ENCODE data around the gene NAGPA. TPM values are rescaled to one million over a fixed set of nuclear protein-coding genes. Genes with fewer than 3 reads are reported as not detected.

The NAGPA gene
- polyA plus RNA-seq, 1 of the 3 experiments (the other 2 are of a cell fraction), result 16.5 TPM

DNA sequence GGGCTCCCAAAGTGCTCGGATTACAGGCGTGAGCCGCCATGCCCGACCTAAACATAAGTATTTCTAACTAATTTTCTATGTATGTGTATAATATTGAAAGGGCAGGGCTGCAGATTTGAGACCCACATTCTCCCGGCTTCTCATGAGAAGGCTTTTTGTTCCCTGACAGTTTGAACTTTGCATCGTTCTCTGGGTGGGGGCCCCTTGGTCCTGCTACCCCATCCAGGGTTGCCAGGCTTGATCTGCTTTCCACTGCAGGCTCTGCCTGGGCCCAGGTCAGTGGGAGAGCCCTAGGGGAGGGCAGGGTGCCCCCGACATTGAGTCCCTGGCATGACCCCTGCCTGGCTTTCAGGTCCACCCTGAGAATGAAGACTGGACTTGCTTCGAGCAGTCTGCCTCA, 43.3 kb downstream of the NAGPA start:
- CTCF ChIA-PET, result no interaction called here
- Histone ChIP-seq H3K4me1 (ENCODE audit: control insufficient read depth in 1 of 2, insufficient read depth in 2 of 2, low read depth in 1 of 2, low read length in 1 of 2) (peaks cover 0 to 5% of the 10 kb centered on the region in 2 experiments; a peak in 1 of 4 replicates), H2AFZ (ENCODE audit: low read depth) (no peak overlapping the region), H3K9ac (no peak overlapping the region), H3K4me2 (no peak overlapping the region), H3K27ac (ENCODE audit: low read depth in 2 of 2, low read length in 1 of 2) (no peak overlapping the region), H3F3A (replicated peaks; ENCODE audit: insufficient read depth) (no peaks in the 10 kb centered on the region), H3K27me3 (ENCODE audit: insufficient read depth) (peaks cover 22% of the 10 kb centered on the region), H3K9me2 (no peaks in the 10 kb centered on the region), H3K4me3 (ENCODE audit: low read depth in 2 of 2, low read length in 1 of 2) (no peak overlapping the region), H3K9me3 (no peaks in the 10 kb centered on the region), H4K20me1 (ENCODE audit: insufficient read depth) (no peaks in the 10 kb centered on the region), H3K36me3 (replicated peaks in 1 of 2; ENCODE audit: control insufficient read depth in 1 of 2, insufficient read depth in 2 of 2, low read length in 1 of 2) (no peaks in the 10 kb centered on the region), H3K79me2 (ENCODE audit: insufficient read depth) (no peaks in the 10 kb centered on the region)
- no peak for DNase-seq
- 55% methylated on average over 7 of the region's 8 CpGs for WGBS (ENCODE audit: low lambda C conversion rate)
- POLR2A ChIA-PET, result no interaction called here
- TF ChIP-seq RCOR1 (IDR thresholded peaks at IDR 0.05; ENCODE audit: low read length) (no peak), ELF1 (IDR thresholded peaks at IDR 0.05) (no peak), FOSL2 (IDR thresholded peaks at IDR 0.05; ENCODE audit: borderline replicate concordance, low read depth) (no peak), SMC3 (IDR thresholded peaks at IDR 0.05; ENCODE audit: low read depth, low read length) (no peak), JUND (IDR thresholded peaks at IDR 0.05) (no peak), FOXM1 (IDR thresholded peaks at IDR 0.05; ENCODE audit: low read depth) (no peak), MXI1 (IDR thresholded peaks at IDR 0.05; ENCODE audit: low read depth, low read length) (no peak), GATA2 (CRISPR knock-in tag; IDR thresholded peaks at IDR 0.05) (no peak), RXRA (IDR thresholded peaks at IDR 0.05; ENCODE audit: borderline replicate concordance, low read depth) (no peak), TAF1 (IDR thresholded peaks at IDR 0.05; ENCODE audit: borderline replicate concordance, low read depth, low read length) (no peak), EP300 (IDR thresholded peaks at IDR 0.05; ENCODE audit: borderline replicate concordance in 1 of 2, low read depth in 1 of 2, low read length in 1 of 2) (no peak), TCF12 (IDR thresholded peaks at IDR 0.05) (no peak), NRF1 (IDR thresholded peaks at IDR 0.05; ENCODE audit: low read depth, low read length) (no peak), FOXJ3 (CRISPR knock-in tag; IDR thresholded peaks at IDR 0.05) (no peak), NFIC (IDR thresholded peaks at IDR 0.05; ENCODE audit: borderline replicate concordance) (no peak)
- TF ChIP-seq, protein P1, sequence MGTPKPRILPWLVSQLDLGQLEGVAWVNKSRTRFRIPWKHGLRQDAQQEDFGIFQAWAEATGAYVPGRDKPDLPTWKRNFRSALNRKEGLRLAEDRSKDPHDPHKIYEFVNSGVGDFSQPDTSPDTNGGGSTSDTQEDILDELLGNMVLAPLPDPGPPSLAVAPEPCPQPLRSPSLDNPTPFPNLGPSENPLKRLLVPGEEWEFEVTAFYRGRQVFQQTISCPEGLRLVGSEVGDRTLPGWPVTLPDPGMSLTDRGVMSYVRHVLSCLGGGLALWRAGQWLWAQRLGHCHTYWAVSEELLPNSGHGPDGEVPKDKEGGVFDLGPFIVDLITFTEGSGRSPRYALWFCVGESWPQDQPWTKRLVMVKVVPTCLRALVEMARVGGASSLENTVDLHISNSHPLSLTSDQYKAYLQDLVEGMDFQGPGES (IDR thresholded peaks at IDR 0.05; ENCODE audit: low read depth, low read length), result no peak
- TF ChIP-seq, protein P2, sequence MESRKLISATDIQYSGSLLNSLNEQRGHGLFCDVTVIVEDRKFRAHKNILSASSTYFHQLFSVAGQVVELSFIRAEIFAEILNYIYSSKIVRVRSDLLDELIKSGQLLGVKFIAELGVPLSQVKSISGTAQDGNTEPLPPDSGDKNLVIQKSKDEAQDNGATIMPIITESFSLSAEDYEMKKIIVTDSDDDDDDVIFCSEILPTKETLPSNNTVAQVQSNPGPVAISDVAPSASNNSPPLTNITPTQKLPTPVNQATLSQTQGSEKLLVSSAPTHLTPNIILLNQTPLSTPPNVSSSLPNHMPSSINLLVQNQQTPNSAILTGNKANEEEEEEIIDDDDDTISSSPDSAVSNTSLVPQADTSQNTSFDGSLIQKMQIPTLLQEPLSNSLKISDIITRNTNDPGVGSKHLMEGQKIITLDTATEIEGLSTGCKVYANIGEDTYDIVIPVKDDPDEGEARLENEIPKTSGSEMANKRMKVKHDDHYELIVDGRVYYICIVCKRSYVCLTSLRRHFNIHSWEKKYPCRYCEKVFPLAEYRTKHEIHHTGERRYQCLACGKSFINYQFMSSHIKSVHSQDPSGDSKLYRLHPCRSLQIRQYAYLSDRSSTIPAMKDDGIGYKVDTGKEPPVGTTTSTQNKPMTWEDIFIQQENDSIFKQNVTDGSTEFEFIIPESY (IDR thresholded peaks at IDR 0.05; ENCODE audit: borderline replicate concordance, low read depth), result no peak
- TF ChIP-seq, protein P3, sequence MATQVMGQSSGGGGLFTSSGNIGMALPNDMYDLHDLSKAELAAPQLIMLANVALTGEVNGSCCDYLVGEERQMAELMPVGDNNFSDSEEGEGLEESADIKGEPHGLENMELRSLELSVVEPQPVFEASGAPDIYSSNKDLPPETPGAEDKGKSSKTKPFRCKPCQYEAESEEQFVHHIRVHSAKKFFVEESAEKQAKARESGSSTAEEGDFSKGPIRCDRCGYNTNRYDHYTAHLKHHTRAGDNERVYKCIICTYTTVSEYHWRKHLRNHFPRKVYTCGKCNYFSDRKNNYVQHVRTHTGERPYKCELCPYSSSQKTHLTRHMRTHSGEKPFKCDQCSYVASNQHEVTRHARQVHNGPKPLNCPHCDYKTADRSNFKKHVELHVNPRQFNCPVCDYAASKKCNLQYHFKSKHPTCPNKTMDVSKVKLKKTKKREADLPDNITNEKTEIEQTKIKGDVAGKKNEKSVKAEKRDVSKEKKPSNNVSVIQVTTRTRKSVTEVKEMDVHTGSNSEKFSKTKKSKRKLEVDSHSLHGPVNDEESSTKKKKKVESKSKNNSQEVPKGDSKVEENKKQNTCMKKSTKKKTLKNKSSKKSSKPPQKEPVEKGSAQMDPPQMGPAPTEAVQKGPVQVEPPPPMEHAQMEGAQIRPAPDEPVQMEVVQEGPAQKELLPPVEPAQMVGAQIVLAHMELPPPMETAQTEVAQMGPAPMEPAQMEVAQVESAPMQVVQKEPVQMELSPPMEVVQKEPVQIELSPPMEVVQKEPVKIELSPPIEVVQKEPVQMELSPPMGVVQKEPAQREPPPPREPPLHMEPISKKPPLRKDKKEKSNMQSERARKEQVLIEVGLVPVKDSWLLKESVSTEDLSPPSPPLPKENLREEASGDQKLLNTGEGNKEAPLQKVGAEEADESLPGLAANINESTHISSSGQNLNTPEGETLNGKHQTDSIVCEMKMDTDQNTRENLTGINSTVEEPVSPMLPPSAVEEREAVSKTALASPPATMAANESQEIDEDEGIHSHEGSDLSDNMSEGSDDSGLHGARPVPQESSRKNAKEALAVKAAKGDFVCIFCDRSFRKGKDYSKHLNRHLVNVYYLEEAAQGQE (IDR thresholded peaks at IDR 0.05; ENCODE audit: low read depth, low read length), result no peak
- TF ChIP-seq, protein P4, sequence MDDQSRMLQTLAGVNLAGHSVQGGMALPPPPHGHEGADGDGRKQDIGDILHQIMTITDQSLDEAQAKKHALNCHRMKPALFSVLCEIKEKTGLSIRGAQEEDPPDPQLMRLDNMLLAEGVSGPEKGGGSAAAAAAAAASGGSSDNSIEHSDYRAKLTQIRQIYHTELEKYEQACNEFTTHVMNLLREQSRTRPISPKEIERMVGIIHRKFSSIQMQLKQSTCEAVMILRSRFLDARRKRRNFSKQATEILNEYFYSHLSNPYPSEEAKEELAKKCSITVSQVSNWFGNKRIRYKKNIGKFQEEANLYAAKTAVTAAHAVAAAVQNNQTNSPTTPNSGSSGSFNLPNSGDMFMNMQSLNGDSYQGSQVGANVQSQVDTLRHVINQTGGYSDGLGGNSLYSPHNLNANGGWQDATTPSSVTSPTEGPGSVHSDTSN (IDR thresholded peaks at IDR 0.05), result no peak
- TF ChIP-seq, protein P5, sequence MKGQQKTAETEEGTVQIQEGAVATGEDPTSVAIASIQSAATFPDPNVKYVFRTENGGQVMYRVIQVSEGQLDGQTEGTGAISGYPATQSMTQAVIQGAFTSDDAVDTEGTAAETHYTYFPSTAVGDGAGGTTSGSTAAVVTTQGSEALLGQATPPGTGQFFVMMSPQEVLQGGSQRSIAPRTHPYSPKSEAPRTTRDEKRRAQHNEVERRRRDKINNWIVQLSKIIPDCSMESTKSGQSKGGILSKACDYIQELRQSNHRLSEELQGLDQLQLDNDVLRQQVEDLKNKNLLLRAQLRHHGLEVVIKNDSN (IDR thresholded peaks at IDR 0.05; ENCODE audit: borderline replicate concordance, low read depth), result no peak

Measured in SK-N-SH (cell line).